OCI-LY1 (cell line): ENCODE data around the gene ZNF25.

Source experiments
- H2AFZ ChIP-seq: fragments of 200-600 bp; sonication (generic), shearing (Covaris generic); 2 replicates; pipeline ENCODE4 v1.6.0; 2014; ENCODE audit warnings: antibody characterized with exemption, mild to moderate bottlenecking, low read length
- H3F3A ChIP-seq: fragments of 200-600 bp; sonication (generic), shearing (Covaris generic); 2 replicates; pipeline ENCODE4 v1.6.0; 2014; ENCODE audit warnings: mild to moderate bottlenecking, antibody characterized with exemption, low read length, moderate library complexity; ENCODE audit not compliant: insufficient read depth
- H3K27ac ChIP-seq: fragments of 200-600 bp; sonication (generic); 2 replicates; pipeline ENCODE4 v1.5.1; 2014; ENCODE audit warnings: low read length, mixed run types, mild to moderate bottlenecking, low read depth; ENCODE audit not compliant: poor library complexity, severe bottlenecking
- H3K27me3 ChIP-seq: fragments of 200-600 bp; sonication (generic); 2 replicates; pipeline ENCODE4 v1.6.0; 2014; ENCODE audit warnings: antibody characterized with exemption, mild to moderate bottlenecking, low read length, moderate library complexity; ENCODE audit not compliant: insufficient read depth
- H3K36me3 ChIP-seq: fragments of 200-600 bp; sonication (generic); 2 replicates; pipeline ENCODE4 v1.6.1; 2014; ENCODE audit warnings: mild to moderate bottlenecking, antibody characterized with exemption, low read length, moderate library complexity, mixed read lengths; ENCODE audit not compliant: insufficient read depth
- H3K4me1 ChIP-seq: fragments of 200-600 bp; sonication (generic); 2 replicates; pipeline ENCODE4 v1.5.1; 2014; ENCODE audit warnings: mild to moderate bottlenecking, low read length, moderate library complexity; ENCODE audit not compliant: insufficient read depth, severe bottlenecking
- H3K4me2 ChIP-seq: fragments of 200-600 bp; sonication (generic), shearing (Covaris generic); 2 replicates; pipeline ENCODE4 v1.6.1; 2014; ENCODE audit warnings: low read length
- H3K4me3 ChIP-seq: fragments of 200-600 bp; sonication (generic); 2 replicates; pipeline ENCODE4 v1.5.1; 2014; ENCODE audit warnings: low read length, low read depth, mild to moderate bottlenecking, mixed read lengths; ENCODE audit not compliant: poor library complexity, severe bottlenecking
- H3K79me2 ChIP-seq: fragments of 200-600 bp; shearing (Covaris generic); 2 replicates; pipeline ENCODE4 v1.6.1; 2016; ENCODE audit warnings: mixed run types, low read length, mixed read lengths; ENCODE audit not compliant: insufficient read depth
- H3K9ac ChIP-seq: fragments of 200-600 bp; sonication (generic), shearing (Covaris generic); 2 replicates; pipeline ENCODE4 v1.6.1; 2014; ENCODE audit warnings: mild to moderate bottlenecking, low read length, mixed read lengths
- H3K9me2 ChIP-seq: fragments of 200-600 bp; sonication (generic), shearing (Covaris generic); 2 replicates; pipeline ENCODE4 v1.6.1; 2014; ENCODE audit warnings: low read depth, mild to moderate bottlenecking, low read length, mixed read lengths
- H3K9me3 ChIP-seq: fragments of 200-600 bp; shearing (Covaris generic); 2 replicates; pipeline ENCODE4 v1.6.1; 2014; ENCODE audit warnings: low read length, mixed read lengths
- H4K20me1 ChIP-seq: fragments of 200-600 bp; sonication (generic), shearing (Covaris generic); 2 replicates; pipeline ENCODE4 v1.6.0; 2016; ENCODE audit warnings: mild to moderate bottlenecking, low read length; ENCODE audit not compliant: insufficient read depth
- CTCF ChIP-seq: fragments of 200-600 bp; sonication (generic), shearing (Covaris generic); IDR thresholded peaks from 2 replicates; pipeline ENCODE4 v1.5.1; 2017; ENCODE audit warnings: mild to moderate bottlenecking, antibody characterized with exemption, low read length, moderate library complexity, mixed read lengths
- EZH2 ChIP-seq: fragments of 200-600 bp; sonication (generic), shearing (Covaris generic); IDR thresholded peaks from 2 replicates; pipeline ENCODE4 v1.8.0; 2017; ENCODE audit warnings: borderline replicate concordance, mixed run types, mild to moderate bottlenecking, antibody characterized with exemption, low read length, moderate library complexity, mixed read lengths

Gene ZNF25

GRCh38 chr10:37975401-37975991 is 951 bp downstream of the ZNF25 start:
- no peaks in the 10 kb centered on the region for H3K9me2 ChIP-seq
- peaks cover 13% of the 10 kb centered on the region for H3K4me1 ChIP-seq
- TF ChIP-seq EZH2 (no peak), CTCF (no peak)
- H4K20me1 ChIP-seq, result no peaks in the 10 kb centered on the region
- H3K9ac ChIP-seq, result peak overlapping the region; percentile 76
- no peaks in the 10 kb centered on the region for H3K27me3 ChIP-seq
- H3K4me2 ChIP-seq, result peak overlapping the region; percentile 74
- H2AFZ ChIP-seq, result peak overlapping the region; percentile 39
- no peaks in the 10 kb centered on the region; the same call in 1 of the 2 replicates for H3F3A ChIP-seq
- H3K9me3 ChIP-seq, result peaks cover 3% of the 10 kb centered on the region; the same call in 1 of the 2 replicates
- peak overlapping the region; percentile 75 for H3K4me3 ChIP-seq
- no peaks in the 10 kb centered on the region for H3K79me2 ChIP-seq
- no peaks in the 10 kb centered on the region for H3K36me3 ChIP-seq
- peak overlapping the region; percentile 37 for H3K27ac ChIP-seq

- no peak overlapping the region for H2AFZ ChIP-seq
- H3K27me3 ChIP-seq, result no peaks in the 10 kb centered on the region
- H3F3A ChIP-seq, result no peaks in the 10 kb centered on the region; the same call in 1 of the 2 replicates
- peaks cover 3% of the 10 kb centered on the region; the same call in 1 of the 2 replicates for H3K9me3 ChIP-seq
- TF ChIP-seq EZH2, result no peak
- no peak for TF ChIP-seq CTCF
- no peak overlapping the region for H3K4me2 ChIP-seq
- no peaks in the 10 kb centered on the region for H3K36me3 ChIP-seq
- H3K9ac ChIP-seq, result no peak overlapping the region
- no peak overlapping the region for H3K27ac ChIP-seq
- H3K4me1 ChIP-seq, result peaks cover 13% of the 10 kb centered on the region
- H3K79me2 ChIP-seq, result no peaks in the 10 kb centered on the region
- no peak overlapping the region for H3K4me3 ChIP-seq
- no peaks in the 10 kb centered on the region for H4K20me1 ChIP-seq
- no peaks in the 10 kb centered on the region for H3K9me2 ChIP-seq
Measured at GRCh38 chr10:37972396-37972795, 4.1 kb downstream of the ZNF25 start.

- Histone ChIP-seq H3K79me2 (no peaks in the 10 kb centered on the region), H2AFZ (no peak overlapping the region), H3K4me2 (no peak overlapping the region), H3K4me3 (no peak overlapping the region), H4K20me1 (no peaks in the 10 kb centered on the region), H3K9me3 (peaks cover 11% of the 10 kb centered on the region), H3K9me2 (no peaks in the 10 kb centered on the region), H3F3A (no peaks in the 10 kb centered on the region), H3K27me3 (no peaks in the 10 kb centered on the region), H3K36me3 (no peaks in the 10 kb centered on the region), H3K27ac (no peak overlapping the region), H3K9ac (no peak overlapping the region), H3K4me1 (no peaks in the 10 kb centered on the region)
- TF ChIP-seq CTCF (no peak), EZH2 (no peak)
Measured at GRCh38 chr10:37965006-37965405, 11.4 kb downstream of the ZNF25 start.
